ENCODE results near the gene NPSR1.
A peak's percentile ranks its signal among the peaks of the same experiment; 100 is the strongest.

Gene NPSR1

GRCh38 chr7:34653787-34654186 lies 4.2 kb upstream of the NPSR1 start:
- DNase-seq (ENCODE audit: low read depth) = no peak
- TF ChIP-seq CTCF (conservative IDR thresholded peaks at IDR 0.05; ENCODE audit: low read depth, low read length) = no peak
- H3K4me3 ChIP-seq (ENCODE audit: low read length) = no peak overlapping the region

- no peak for DNase-seq (ENCODE audit: low read depth)
- H3K4me3 ChIP-seq (ENCODE audit: low read length) = no peak overlapping the region
- TF ChIP-seq CTCF (conservative IDR thresholded peaks at IDR 0.05; ENCODE audit: low read depth, low read length) = no peak
Measured at GRCh38 chr7:34655384-34655783, 2.6 kb upstream of the NPSR1 start.

DNA sequence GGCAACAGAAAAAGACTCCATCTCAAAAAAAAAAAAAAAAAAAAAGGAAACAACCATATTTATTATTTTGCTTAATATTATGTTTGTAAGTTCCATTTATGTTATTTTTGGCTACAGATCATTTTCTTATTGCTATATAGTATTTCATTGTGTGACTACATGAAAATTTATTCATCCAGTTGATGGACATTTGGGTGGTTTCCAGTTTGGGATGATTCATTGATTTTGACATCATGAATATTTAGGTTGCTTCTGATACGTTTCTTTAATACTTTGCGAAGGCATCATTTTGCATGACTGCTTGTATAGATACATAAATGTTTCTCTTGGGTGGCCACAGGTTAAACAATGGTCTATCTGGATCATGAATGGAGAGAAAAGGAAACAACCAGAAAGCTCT lies 2.0 kb upstream of the NPSR1 start:
- no peak for TF ChIP-seq CTCF (conservative IDR thresholded peaks at IDR 0.05; ENCODE audit: low read depth, low read length)
- DNase-seq (ENCODE audit: low read depth) = no peak
- no peak overlapping the region for H3K4me3 ChIP-seq (ENCODE audit: low read length)

DNA sequence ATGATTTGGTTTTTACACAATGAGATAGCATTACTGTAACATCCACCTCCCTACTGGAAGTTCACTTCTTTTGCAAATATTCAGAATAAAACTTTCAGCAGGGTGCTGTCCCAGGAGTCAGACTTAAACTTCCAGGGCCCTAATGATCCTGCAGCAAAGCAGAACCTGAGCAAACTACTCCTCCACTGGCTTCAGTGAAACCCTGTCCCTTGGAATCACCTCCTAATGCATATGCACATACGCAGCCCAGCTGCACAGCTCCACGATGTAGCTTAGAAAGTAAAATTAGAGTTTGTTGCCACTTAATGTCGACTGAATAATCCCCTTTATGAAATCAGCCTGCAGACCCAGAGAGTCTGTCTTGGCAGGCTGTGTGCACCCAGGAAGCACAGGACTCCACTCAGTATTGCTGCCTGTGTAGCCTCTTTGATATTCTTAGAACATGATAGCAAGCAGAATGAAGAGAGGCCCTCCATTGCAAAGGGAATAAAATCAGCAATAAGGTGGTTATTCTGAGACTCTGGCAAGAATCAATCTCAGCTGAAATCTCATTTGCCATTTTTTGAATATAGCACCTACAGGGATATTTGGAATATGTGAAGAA lies 1.6 kb downstream of the NPSR1 start:
- no peak overlapping the region for H3K4me3 ChIP-seq (ENCODE audit: low read length)
- DNase-seq (ENCODE audit: low read depth) = no peak
- TF ChIP-seq CTCF (conservative IDR thresholded peaks at IDR 0.05; ENCODE audit: low read depth, low read length) = no peak

- TF ChIP-seq CTCF (conservative IDR thresholded peaks at IDR 0.05; ENCODE audit: low read depth, low read length) = no peak
- no peak overlapping the region for H3K4me3 ChIP-seq (ENCODE audit: low read length)
- DNase-seq (ENCODE audit: low read depth) = no peak
Measured at GRCh38 chr7:34662058-34662708, 4.2 kb downstream of the NPSR1 start.

DNA sequence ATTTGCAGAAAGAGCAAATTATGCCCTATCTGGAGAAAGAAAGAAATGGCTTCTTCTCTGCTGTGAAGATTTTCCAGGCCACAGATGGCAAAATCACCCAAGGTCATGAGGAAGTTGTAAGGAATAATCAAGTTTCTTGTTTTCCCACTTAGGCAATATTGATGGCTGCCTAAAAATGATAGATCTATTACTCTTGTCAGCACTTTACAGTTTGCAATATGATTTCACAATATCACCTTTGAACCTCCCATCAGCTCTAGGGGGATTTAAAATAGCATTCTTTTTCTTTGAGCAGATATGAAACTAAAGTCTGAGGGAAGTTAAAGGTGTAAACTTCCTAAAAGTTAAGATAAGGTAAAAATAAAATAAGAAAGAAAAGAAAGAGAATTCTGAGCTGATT lies 6.7 kb downstream of the NPSR1 start:
- TF ChIP-seq CTCF (conservative IDR thresholded peaks at IDR 0.05; ENCODE audit: low read depth, low read length) = no peak
- DNase-seq (ENCODE audit: low read depth) = no peak
- H3K4me3 ChIP-seq (ENCODE audit: low read length) = no peak overlapping the region

DNA sequence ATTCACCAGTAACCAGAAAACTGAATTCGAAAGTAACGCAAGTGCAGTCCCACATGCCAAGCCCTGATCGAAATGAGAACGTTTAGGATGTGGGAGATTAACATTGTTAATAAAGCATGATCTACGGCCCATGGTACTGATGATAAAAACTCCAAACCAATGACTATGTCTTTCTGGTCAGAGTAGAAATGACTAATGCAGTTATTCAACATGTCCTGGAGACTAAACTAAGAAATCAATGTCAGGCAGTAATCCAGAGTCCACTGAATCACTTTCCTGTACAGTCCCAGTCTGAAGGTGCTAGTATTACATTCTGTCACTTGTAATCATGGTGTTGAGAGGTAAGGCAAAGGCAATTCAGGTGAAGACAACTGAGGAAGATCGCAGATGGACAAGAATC lies 14.4 kb downstream of the NPSR1 start:
- H3K4me3 ChIP-seq (ENCODE audit: low read length) = no peak overlapping the region
- DNase-seq (ENCODE audit: low read depth) = peak; percentile 19
- no peak for TF ChIP-seq CTCF (conservative IDR thresholded peaks at IDR 0.05; ENCODE audit: low read depth, low read length)

Measured in retinal pigment epithelial cell (primary cell).